Lung (tissue), 12 donors: ENCODE data around the gene MAPK8IP2. TPM values are rescaled to one million over a fixed set of nuclear protein-coding genes. Genes with fewer than 3 reads are reported as not detected.
"Not testable (repeated sequence)": the region's sequence is repeated elsewhere in the genome, so short reads cannot be mapped to it uniquely, and the experiment has no call there.

ENCODE experiments used
- ATAC-seq: fragments of 200-7000 bp; cut with Tn5 transposase; one replicate; pipeline ENCODE4 v1.9.1; 2020; ENCODE audit warnings: moderate number of reproducible peaks; ENCODE audit not compliant: insufficient read depth, low FRiP score
- DNase-seq, 3 donors: peaks; one replicate each; pipeline ENCODE4 v3.0.0-alpha.2; 2013 to 2017
- H3K27ac ChIP-seq, 2 donors: one replicate each; pipeline ENCODE4 v1.5.1; 2013; ENCODE audit warnings: mild to moderate bottlenecking in 2 of 2, moderate library complexity in 2 of 2, control low read depth in 1 of 2, inconsistent platforms in 1 of 2, low read depth in 1 of 2, low read length in 1 of 2
- H3K27me3 ChIP-seq, 3 donors: one replicate each; pipeline ENCODE4 v1.5.1; 2013; ENCODE audit warnings: low read length in 2 of 3; ENCODE audit not compliant: control insufficient read depth in 3 of 3, insufficient read depth in 3 of 3
- H3K36me3 ChIP-seq, 4 donors: one replicate each; pipeline ENCODE4 v1.5.1; 2013; ENCODE audit warnings: low read length in 4 of 4, mild to moderate bottlenecking in 1 of 4, moderate library complexity in 1 of 4; ENCODE audit not compliant: control insufficient read depth in 4 of 4, insufficient read depth in 4 of 4
- H3K4me1 ChIP-seq, 5 donors: one replicate each; pipeline ENCODE4 v1.5.1; 2013; ENCODE audit warnings: low read length in 5 of 5, mild to moderate bottlenecking in 2 of 5, moderate library complexity in 1 of 5; ENCODE audit not compliant: control insufficient read depth in 5 of 5, insufficient read depth in 5 of 5
- H3K4me3 ChIP-seq: one replicate; pipeline ENCODE4 v1.5.1; 2013; ENCODE audit warnings: mild to moderate bottlenecking, control low read depth, moderate library complexity
- H3K9ac ChIP-seq, 2 donors: one replicate each; pipeline ENCODE4 v1.5.1; 2013; ENCODE audit warnings: low read length in 2 of 2, control low read depth in 1 of 2; ENCODE audit not compliant: insufficient read depth in 1 of 2
- H3K9me3 ChIP-seq, 4 donors: one replicate each; pipeline ENCODE4 v1.5.1; 2013; ENCODE audit warnings: low read length in 3 of 4, mild to moderate bottlenecking in 1 of 4, moderate library complexity in 1 of 4; ENCODE audit not compliant: control insufficient read depth in 4 of 4, insufficient read depth in 3 of 4
- WGBS, 2 donors: extraction: QIAGEN DNeasy Blood & Tissue Kit; methylation state at CpG; one replicate each; pipeline ENCODE4 v1.1.7; 2013; 5-methylcytosine and 5-hydroxymethylcytosine counted together
- polyA plus RNA-seq, 2 donors: library from polyadenylated mRNA; stranded (reverse); fragments of 200-250 nt; gene quantifications; one replicate each; pipeline ENCODE4 v1.2.1, GENCODE V29; 2013
- total RNA-seq, 2 donors: library from RNA; depleted of rRNA in 1 of 2; stranded (reverse); fragments of >200 nt in 1 of 2; gene quantifications; one replicate each; pipeline ENCODE4 v1.2.1, GENCODE V29; 2014 to 2021
- TF ChIP-seq, protein P1 (sequence below): IDR thresholded peaks from 2 replicates; pipeline ENCODE4 v1.5.1; 2012; ENCODE audit warnings: mild to moderate bottlenecking; ENCODE audit errors: control extremely low read depth, extremely low read depth
- donor health status: control.
- donor health status: control.
- donor health status: Bipolar disorder and iron deficiency.
- donor health status: healthy.
- donor health status: DM: yes; HTN: yes; CAD: no.

MAPK8IP2 gene
- total and polyA plus RNA-seq, 4 donors = 0.91 to 2.7 (median 1.1) TPM

- peaks cover 11 to 44% (median 22%) of the 10 kb centered on the region in 3 donors for H3K27me3 ChIP-seq
- H3K4me1 ChIP-seq = peaks cover 0 to 2% (median 0%) of the 10 kb centered on the region in 5 donors
- H3K9ac ChIP-seq = no peak overlapping the region
- H3K4me3 ChIP-seq = no peak overlapping the region
- DNase-seq (no peak), ATAC-seq (no peak)
- TF ChIP-seq, protein P1, sequence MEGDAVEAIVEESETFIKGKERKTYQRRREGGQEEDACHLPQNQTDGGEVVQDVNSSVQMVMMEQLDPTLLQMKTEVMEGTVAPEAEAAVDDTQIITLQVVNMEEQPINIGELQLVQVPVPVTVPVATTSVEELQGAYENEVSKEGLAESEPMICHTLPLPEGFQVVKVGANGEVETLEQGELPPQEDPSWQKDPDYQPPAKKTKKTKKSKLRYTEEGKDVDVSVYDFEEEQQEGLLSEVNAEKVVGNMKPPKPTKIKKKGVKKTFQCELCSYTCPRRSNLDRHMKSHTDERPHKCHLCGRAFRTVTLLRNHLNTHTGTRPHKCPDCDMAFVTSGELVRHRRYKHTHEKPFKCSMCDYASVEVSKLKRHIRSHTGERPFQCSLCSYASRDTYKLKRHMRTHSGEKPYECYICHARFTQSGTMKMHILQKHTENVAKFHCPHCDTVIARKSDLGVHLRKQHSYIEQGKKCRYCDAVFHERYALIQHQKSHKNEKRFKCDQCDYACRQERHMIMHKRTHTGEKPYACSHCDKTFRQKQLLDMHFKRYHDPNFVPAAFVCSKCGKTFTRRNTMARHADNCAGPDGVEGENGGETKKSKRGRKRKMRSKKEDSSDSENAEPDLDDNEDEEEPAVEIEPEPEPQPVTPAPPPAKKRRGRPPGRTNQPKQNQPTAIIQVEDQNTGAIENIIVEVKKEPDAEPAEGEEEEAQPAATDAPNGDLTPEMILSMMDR = no peak
- H3K36me3 ChIP-seq = no peaks in the 10 kb centered on the region
- no peak overlapping the region for H3K27ac ChIP-seq
- 67 to 71% methylated on average over 6 of the region's 6 CpGs for WGBS, 2 donors
- peaks cover 0 to 6% (median 0%) of the 10 kb centered on the region in 4 donors for H3K9me3 ChIP-seq
Observed at GRCh38 chr22:50607659-50608020, 7.0 kb downstream of the MAPK8IP2 start.

DNA sequence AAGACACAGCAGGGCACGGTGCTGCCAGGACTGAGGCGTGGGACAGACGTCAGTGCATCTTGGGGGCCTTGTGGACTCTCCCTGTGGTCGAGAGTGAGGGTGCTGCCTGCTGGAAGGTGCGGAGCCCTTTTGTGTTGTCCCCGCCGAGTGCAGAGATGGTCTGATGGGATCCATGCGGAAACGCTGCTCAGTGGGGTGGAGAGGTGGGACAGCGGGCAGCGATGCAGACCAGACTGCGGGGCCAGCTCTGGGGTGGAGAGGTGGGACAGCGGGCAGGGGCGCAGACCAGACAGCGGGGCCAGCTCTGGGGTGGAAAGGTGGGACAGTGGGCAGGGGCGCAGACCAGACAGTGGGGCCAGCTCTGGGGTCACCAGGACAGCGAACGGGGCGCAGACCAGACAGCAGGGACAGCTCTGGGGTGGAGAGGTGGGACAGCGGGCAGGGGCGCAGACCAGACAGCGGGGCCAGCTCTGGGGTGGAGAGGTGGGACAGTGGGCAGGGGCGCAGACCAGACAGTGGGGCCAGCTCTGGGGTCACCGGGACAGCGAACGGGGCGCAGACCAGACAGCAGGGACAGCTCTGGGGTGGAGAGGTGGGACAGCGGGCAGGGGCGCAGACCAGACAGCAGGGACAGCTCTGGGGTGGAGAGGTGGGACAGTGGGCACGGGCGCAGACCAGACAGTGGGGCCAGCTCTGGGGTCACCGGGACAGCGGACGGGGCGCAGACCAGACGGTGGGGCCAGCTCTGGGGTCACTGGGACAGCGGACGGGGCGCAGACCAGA lies 7.7 kb downstream of the MAPK8IP2 start:
- DNase-seq, H3K27ac ChIP-seq, H3K36me3 ChIP-seq, H3K4me1 ChIP-seq, H3K9ac ChIP-seq, ATAC-seq, H3K4me3 ChIP-seq, H3K9me3 ChIP-seq: not testable (repeated sequence)
- peaks cover 5 to 41% (median 21%) of the 10 kb centered on the region in 3 donors for H3K27me3 ChIP-seq
- 85 to 88% methylated on average over 39 of the region's 39 CpGs for WGBS, 2 donors

DNA sequence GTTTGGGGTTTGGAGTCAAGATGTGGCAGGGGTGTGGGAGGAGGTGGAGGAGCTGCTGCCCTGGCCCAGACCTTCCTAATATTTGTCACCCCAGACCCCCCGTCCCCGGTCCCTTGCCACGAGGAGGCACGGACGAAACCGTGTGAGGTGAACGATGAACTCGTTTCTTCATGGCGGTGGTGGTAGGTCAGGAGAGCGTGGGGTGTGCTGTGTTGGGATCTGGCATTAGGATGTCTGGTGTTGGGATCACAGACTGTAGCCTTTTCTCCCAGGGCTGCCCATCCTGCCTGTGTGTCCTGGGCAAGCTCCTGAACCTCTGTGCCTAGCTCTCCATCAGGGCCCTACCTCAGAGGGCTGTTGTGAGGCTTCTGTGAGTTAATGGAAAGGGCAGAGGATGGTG lies 8.4 kb downstream of the MAPK8IP2 start:
- Histone ChIP-seq H3K36me3 (no peaks in the 10 kb centered on the region), H3K9ac (no peak overlapping the region), H3K4me3 (no peak overlapping the region), H3K4me1 (peaks cover 0 to 5% (median 0%) of the 10 kb centered on the region in 5 donors), H3K27ac (no peak overlapping the region), H3K9me3 (peaks cover 0 to 4% (median 0%) of the 10 kb centered on the region in 4 donors), H3K27me3 (peaks cover 3 to 38% (median 14%) of the 10 kb centered on the region in 3 donors)
- TF ChIP-seq, protein P1 = no peak
- WGBS, 2 donors = 86 to 88% methylated on average over 10 of the region's 10 CpGs
- ATAC-seq (no peak), DNase-seq (no peak)

DNA sequence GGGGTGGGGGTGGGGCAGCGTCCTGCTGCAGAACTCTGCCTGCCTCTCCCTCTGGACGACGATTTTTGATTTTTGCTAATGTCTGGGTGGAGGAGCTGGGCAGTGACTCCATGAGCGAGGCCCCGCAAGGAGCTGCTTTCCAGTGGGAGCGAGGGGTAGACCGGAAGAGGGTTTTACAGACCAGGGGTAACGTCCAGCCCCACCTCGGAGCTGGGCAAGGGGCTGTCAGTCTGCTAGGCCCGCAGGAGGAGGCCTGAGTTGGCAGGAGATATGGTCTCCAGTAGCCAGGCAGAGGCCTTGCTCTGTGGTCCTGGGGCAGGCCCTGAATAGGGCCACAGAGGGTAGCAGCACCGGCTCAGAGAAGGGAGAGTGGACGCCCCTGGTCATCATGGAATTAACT lies 9.0 kb downstream of the MAPK8IP2 start:
- no peak overlapping the region for H3K9ac ChIP-seq
- no peak overlapping the region for H3K4me3 ChIP-seq
- H3K27me3 ChIP-seq = peaks cover 3 to 38% (median 8%) of the 10 kb centered on the region in 3 donors
- WGBS, 2 donors = 83 to 84% methylated on average over 12 of the region's 12 CpGs
- H3K4me1 ChIP-seq = peaks cover 0 to 5% (median 0%) of the 10 kb centered on the region in 5 donors
- peaks cover 0 to 4% (median 0%) of the 10 kb centered on the region in 4 donors for H3K9me3 ChIP-seq
- no peak for DNase-seq
- TF ChIP-seq, protein P1 = no peak
- no peak overlapping the region for H3K27ac ChIP-seq
- no peaks in the 10 kb centered on the region for H3K36me3 ChIP-seq
- no peak for ATAC-seq
